Measurements from ENCODE around the gene PCDHA13.

DNA sequence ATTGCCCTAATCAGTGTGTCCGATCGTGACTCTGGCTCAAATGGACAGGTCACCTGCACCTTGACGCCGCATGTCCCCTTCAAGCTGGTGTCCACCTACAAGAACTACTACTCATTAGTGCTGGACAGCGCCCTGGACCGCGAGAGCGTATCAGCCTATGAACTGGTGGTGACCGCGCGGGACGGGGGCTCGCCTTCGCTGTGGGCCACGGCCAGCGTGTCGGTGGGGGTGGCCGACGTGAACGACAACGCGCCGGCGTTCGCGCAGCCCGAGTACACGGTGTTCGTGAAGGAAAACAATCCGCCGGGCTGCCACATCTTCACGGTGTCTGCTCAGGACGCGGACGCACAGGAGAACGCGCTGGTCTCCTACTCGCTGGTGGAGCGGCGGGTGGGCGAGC, 1.4 kb downstream of the PCDHA13 start:
- TF ChIP-seq, protein P1, sequence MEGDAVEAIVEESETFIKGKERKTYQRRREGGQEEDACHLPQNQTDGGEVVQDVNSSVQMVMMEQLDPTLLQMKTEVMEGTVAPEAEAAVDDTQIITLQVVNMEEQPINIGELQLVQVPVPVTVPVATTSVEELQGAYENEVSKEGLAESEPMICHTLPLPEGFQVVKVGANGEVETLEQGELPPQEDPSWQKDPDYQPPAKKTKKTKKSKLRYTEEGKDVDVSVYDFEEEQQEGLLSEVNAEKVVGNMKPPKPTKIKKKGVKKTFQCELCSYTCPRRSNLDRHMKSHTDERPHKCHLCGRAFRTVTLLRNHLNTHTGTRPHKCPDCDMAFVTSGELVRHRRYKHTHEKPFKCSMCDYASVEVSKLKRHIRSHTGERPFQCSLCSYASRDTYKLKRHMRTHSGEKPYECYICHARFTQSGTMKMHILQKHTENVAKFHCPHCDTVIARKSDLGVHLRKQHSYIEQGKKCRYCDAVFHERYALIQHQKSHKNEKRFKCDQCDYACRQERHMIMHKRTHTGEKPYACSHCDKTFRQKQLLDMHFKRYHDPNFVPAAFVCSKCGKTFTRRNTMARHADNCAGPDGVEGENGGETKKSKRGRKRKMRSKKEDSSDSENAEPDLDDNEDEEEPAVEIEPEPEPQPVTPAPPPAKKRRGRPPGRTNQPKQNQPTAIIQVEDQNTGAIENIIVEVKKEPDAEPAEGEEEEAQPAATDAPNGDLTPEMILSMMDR (optimal IDR thresholded peaks at IDR 0.05 in 1 of 3, IDR thresholded peaks at IDR 0.05 in 1 of 3, conservative IDR thresholded peaks at IDR 0.05 in 1 of 3; ENCODE audit: extremely low read depth in 1 of 3, insufficient read depth in 2 of 3, low read length in 3 of 3): no peak
- TF ChIP-seq EZH2 (IDR thresholded peaks at IDR 0.05; ENCODE audit: low read length): no peak
